NCI-H2171 treated with DMSO at 0.1 percent for 48 hours (cell line): ENCODE results near the gene PLA2G4A.

ENCODE experiments used
- DNase-seq: peaks from one replicate; lab custom pipeline; 2025; lab: John Stamatoyannopoulos, UW

PLA2G4A gene

DNA sequence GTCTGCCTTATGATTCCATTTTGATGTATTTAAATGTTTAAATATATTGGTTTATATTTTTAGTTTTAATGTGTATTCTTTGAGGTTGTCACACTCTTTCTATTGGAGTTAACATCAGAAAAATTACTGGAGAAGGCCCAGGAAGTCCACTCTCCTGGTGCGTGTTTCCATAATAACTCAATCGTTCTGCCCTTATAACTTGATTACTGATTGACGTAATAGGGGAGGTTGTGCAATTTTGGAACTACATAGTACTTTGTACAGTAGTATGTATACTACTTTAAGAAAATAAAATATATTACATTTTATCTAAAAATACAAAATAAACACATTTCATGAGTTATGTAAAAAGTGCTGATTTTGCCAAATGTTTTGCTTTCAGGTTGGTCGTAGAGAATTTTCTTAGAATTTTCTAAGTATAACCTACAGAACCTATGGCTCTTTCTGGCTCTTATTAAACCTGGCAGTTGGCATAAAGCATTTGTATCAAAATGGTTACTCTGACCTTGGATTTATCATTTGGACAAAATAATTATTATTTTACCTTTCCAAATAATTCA lies 5.7 kb downstream of the PLA2G4A start:
- no peak for DNase-seq

GRCh38 chr1:186835448-186835847 lies 6.7 kb downstream of the PLA2G4A start:
- no peak for DNase-seq

GRCh38 chr1:186837806-186838205 lies 9.1 kb downstream of the PLA2G4A start:
- DNase-seq, result no peak

DNA sequence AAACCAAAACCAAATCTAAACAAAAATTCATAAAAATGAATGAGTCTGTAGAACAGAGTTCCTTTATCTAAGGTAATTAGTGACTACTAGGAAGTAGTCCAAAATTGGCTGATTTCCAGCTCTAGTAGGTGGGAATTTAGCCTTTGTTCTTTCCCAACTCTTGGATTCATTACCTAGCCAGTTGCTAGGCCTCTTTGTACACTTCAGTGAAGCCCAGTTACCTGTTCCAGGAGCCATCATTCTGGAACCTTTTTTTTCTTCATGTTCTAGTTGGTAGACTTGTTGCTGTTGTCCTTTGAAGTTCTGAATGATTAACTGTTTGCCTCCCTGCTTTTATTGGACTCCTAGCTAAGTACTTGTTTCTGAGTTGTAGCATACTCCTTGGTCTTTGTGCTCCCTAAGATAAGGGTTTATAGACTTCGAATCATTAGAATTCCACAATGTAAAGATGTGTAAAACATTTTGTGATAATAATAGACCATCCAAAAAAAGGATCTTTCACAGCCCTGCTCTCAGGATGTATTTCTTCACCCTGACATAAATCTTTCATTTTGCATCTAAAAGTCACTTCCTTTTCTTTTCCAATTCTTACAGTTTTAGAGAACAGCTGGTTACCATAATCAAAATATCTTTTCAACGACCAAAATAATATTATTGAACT lies 9.8 kb downstream of the PLA2G4A start:
- DNase-seq, result no peak

GRCh38 chr1:186839041-186839400 lies 10.3 kb downstream of the PLA2G4A start:
- DNase-seq, result no peak

DNA sequence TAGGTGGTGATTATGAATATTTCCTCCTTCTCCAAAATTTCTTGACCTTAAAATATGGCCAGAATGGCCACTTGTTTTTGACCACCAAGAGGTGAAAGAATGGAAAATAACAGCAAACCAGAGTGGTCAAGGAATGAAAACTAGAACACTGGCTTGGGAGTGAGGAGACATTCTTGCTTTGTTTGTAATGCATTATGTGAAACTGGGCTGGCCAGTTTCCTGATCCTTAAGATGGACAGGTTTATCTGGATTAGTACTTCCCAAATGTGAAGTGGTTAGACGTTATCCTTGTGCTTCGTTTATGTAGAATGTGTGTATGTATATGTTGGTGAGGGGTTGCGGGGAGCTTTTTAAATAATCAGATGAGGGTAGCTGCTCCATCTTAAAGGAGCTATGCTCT lies 12.8 kb downstream of the PLA2G4A start:
- DNase-seq, result no peak

DNA sequence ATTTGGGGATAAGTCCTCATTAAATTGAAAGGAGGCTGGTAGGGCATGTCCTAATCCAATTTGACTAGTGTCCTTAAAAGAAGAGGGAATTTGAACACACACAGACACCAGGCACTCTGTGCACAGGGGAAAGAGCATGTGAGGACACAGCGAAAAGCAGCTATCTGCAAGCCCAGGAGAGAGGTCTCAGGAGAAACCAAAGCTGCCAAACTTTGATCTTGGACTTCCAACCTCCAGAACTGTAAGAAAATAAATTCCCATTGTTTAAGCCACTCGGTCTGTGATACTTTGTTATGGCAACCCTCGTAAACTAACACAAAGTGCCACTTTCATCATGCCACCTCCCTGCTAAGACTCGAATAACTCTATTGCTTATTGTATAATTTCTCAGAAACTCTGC lies 13.8 kb downstream of the PLA2G4A start:
- no peak for DNase-seq

GRCh38 chr1:186843226-186843625 lies 14.5 kb downstream of the PLA2G4A start:
- no peak for DNase-seq

DNA sequence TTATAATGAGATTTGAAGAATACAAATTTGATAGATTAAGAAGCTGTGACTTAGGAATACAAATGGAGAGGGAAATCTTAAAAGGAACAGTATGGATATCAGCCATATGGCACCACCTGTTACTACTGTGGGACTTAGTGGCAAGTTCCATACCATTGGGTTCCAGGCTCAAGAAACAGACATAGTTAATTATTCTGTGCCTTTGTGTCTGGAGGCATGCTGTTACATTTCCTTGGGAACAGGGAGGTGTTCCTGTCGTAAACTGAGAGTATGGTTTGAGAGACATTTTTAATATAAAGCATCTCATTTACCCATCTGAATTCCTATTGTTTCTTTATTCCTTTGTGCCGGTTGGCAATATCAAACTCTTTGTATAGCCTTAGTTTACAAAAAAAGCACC lies 15.2 kb downstream of the PLA2G4A start:
- no peak for DNase-seq

DNA sequence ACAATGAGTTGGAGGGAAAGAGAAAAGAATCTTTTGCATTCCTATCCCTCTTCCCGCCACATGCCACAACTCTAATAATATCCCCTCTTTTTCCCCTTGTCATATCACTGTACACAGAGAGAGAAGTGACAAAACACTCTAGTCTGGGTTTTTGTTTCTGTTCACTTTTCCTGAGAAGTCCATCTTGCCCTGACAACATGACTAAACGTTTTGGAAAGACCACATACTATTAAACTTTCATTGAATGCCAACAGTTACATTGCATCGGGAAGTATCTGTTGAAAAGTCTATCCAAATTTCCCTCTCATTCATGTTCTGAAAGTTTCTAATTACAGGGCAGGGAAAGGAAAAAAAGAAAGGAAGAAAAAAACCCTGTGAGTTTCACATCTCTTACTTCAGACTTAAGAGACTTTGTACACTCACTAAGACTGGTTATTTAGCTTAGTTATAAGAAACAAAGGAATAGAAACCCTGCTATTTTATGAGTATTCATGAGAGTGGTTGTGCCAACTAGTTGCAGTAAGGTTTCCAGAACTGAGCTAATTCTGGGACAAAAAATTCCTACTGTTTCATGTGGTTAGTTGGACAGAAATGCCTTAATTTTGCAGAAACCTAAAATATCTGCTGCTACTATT lies 16.9 kb downstream of the PLA2G4A start:
- no peak for DNase-seq

GRCh38 chr1:186848509-186849130 lies 19.9 kb downstream of the PLA2G4A start:
- no peak for DNase-seq

DNA sequence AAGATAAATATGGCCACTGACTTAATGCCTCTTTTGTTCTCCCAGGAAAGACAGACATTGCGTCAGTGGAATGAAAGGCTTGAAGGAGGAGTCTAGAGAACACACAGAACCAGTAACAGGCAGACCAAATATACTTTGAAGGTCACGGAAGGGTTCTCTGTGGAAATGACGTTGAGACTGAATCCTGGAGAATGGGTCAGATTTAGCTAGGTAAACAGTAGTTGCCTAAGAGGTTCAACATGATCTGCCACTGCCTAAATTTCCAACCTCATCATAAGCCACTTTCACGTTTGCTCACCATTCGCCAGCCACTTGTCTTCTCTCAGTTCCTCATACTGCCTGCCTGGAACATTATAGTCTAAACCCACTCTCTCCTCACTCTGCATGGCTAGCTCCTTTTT lies 20.5 kb downstream of the PLA2G4A start:
- no peak for DNase-seq

DNA sequence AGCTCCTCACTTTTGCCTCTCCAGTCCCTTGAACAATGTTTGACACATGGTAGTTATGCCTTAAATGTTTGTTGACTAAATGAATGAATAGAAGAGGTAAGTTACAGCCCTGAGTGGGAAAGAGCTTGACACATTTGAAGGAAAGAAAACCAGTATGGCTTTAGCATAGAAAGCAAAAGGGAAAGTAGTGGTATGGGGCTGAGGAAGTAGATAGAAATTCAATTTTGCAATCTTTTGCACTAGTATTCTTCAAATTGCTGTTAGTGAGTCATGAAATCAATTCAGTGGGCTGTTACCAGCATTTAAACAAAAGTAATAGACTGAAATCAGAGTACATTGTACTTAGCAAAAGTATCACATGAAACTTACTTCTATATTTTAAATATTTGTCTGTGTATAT lies 21.1 kb downstream of the PLA2G4A start:
- no peak for DNase-seq

GRCh38 chr1:186854102-186854501 lies 25.4 kb downstream of the PLA2G4A start:
- DNase-seq, result no peak

DNA sequence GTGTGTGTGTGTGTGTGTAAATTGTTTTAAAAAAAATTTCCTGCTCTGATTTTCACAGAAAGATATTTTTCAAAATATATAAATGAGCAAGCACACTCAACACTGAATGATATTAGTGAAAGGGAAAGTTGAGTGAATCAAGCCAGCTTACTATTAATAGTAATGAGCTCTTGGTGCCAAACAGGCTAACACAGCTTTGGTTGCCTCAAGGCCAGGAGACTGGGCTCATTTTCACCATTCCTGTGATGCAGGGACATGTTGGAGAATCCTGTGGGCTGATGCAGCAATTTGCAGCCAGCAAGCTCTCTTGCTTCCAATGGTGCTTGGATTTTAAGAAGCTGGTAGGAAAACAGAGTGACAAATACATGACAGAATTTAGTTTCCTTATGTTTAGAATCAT lies 30.2 kb downstream of the PLA2G4A start:
- DNase-seq, result no peak

DNA sequence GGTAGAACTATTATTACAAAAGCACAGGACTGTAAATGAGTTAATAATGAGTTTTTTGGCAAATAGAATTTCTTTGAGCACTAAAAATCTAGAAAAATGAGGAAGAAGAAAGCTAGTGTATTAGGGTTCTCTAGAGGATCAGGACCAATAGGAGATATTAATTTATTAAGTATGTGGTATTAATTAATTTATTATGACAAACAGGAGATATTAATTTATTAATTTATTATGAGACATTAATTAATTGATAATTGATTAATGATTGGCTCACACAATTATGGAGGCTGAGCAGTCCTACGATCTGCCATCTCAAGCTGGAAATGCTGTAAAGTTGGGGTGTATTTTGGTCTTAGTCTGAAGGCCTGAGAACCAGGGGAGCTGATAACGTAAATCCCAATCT lies 31.2 kb downstream of the PLA2G4A start:
- no peak for DNase-seq

GRCh38 chr1:186864296-186864695 lies 35.5 kb downstream of the PLA2G4A start:
- DNase-seq, result no peak

DNA sequence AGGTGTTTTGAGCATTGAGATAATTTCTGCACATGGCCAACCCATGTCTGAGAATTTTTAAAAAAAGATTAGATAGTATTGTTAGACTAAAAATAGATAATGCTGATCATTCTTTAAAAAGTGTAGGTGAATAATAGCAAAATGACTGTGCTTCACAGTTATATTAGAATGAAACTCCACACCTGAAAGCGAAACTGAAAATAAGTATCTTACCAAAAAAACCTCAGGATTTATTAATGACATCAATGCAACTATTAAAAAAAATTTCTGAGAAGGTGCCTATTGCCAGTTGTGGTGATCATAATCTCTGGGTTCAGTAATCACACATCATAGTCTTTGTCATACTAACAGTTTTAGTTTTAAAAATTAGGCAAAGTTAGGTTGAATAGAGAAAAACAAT lies 36.5 kb downstream of the PLA2G4A start:
- DNase-seq, result no peak

GRCh38 chr1:186865857-186866256 lies 37.1 kb downstream of the PLA2G4A start:
- DNase-seq, result no peak

DNA sequence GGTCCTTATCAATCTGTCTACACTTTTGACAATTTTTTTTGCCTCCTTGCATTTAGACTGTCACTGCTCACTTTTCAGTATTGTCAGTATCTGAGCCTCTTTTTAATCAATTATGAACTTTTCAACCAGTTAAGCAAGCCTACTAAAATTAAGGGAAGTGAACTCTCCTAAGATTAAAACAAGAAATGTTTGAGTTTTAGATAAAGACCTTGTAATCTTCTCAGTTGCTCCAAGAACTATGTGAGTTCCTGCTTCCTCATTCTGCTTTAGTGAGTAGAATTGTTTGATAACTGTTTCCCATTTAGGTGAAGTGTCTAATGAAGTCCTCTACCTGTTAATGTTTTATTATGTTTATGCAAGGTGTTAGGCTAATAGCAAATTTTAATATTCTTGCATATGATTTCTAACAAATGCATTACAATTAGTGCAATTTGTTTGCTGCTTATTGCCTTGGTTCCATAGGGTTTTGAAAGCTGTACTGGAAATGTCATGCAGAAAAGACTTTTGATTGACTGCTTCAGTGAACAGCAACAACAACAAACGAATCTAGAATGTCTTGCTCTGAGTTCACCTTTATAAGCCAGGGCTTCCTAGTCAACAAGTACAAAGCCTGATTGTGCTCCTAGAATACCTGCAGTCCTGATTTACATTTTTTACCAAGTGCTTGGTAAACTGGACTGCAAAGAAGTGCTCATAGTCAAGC lies 40.9 kb downstream of the PLA2G4A start:
- no peak for DNase-seq

DNA sequence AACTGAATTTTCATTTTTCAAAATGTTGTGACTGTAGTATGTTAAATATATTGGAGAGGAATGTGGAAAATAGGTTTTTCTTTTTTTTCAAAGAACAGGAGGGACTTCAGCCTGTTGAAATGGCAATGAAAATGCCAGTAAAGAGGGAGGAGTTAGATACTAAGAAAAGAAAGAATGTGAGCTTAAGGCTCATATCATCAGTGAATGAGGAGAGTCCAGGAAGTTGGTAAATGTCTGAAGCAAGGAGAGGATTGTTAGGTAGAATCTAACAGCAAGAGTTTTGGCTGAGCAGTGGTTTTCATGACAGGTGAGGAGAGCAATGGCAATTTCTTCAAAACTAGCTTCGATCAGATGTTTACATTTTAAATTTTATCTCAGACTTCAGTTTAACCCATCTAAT lies 43.0 kb downstream of the PLA2G4A start:
- no peak for DNase-seq

GRCh38 chr1:186872291-186872690 lies 43.5 kb downstream of the PLA2G4A start:
- DNase-seq, result no peak

- no peak for DNase-seq
These were observed 44.9 kb downstream of the PLA2G4A start for GRCh38 chr1:186873687-186874086.
